Kasumi-1 (cell line): ENCODE results near the gene NCF4.
A peak's percentile ranks its signal among the peaks of the same experiment; 100 is the strongest.

ENCODE experiments used
- DNase-seq, 2 experiments: peaks; one replicate each; lab custom pipeline; 2025; lab: John Stamatoyannopoulos, UW

NCF4 gene

DNA sequence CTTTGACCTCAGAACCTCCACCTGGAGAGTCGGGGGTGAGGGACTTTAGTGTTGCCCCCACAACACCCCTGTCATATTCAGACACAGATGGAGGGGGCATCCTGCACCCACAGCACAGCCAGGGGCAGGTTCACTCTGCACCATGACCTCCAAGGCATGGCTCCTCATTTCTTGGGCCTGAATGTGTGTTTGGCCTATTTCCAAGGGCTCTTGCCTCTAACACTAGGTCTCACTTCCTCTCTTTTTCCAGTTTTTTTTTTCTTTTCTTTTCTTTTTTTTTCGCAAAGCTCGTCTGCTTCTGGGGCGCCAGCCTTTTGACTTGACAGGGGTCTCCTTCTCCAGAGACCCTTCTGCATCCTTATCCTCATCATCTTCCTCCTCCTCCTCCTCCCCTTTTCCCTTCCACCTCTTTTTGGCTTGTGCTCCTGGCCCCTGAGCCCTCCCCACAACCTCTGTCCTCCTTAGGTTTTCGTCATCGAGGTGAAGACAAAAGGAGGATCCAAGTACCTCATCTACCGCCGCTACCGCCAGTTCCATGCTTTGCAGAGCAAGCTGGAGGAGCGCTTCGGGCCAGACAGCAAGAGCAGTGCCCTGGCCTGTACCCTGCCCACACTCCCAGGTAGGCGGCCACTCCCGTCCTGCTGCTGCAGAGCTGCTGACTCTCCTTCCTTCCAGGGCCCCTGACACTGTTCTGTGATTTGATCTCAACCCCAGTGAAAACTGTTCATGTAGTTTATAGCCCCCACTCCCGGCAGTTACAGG lies 3.8 kb downstream of the NCF4 start:
- no peak for DNase-seq

- DNase-seq, result peak in 1 of 2 experiments; percentile 6
Observed at GRCh38 chr22:36865346-36865745, 4.5 kb downstream of the NCF4 start.

- no peak for DNase-seq
Observed at GRCh38 chr22:36867695-36868094, 6.9 kb downstream of the NCF4 start.

DNA sequence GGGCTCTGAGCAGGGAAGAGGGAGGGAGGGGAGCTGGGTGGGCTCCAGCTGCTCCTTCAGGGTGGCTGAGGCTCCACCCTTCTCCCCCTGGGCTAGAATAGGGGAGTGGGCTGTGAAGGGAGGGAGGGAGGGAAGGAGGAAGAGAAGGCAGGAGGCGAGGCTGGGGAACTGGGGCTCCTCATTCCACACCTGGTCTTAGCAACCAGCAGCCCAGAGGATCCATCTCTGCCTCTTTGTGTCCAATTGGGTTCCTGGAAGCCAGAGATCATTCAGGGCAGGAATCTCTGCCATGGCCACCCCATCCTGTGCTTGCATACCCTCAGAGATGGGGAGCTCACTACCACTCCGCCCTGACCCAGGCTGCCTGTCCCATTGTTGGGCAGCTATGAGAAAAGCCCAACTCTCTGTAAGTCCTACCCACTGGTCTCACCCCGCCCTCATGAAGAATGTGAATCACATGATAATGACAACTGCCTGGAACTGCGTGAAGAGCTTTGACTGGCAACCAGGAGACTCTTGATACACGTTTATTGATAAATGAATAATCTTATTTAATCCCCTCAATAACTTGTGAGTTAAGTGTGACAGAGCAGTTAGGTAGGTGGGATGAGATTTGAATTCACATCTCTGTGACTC lies 7.9 kb downstream of the NCF4 start:
- DNase-seq, result no peak

DNA sequence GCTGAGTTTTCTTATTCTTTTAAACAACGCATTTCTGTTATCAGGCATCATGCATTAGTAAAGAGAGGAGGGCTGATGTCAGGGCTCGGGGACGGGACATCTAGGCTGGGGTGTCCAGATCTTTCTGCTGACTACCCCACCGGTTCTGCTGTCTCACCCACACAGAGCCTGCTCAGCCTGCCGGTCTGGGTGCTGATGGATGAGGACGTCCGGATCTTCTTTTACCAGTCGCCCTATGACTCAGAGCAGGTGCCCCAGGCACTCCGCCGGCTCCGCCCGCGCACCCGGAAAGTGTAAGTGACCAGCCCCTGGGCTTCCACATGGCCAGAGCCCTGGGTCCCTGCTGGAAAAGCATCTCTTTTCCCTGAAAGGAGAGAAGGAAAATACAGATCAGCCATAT lies 9.4 kb downstream of the NCF4 start:
- no peak for DNase-seq

GRCh38 chr22:36871669-36872081 lies 10.9 kb downstream of the NCF4 start:
- no peak for DNase-seq

GRCh38 chr22:36872084-36872483 lies 11.3 kb downstream of the NCF4 start:
- DNase-seq, result no peak

DNA sequence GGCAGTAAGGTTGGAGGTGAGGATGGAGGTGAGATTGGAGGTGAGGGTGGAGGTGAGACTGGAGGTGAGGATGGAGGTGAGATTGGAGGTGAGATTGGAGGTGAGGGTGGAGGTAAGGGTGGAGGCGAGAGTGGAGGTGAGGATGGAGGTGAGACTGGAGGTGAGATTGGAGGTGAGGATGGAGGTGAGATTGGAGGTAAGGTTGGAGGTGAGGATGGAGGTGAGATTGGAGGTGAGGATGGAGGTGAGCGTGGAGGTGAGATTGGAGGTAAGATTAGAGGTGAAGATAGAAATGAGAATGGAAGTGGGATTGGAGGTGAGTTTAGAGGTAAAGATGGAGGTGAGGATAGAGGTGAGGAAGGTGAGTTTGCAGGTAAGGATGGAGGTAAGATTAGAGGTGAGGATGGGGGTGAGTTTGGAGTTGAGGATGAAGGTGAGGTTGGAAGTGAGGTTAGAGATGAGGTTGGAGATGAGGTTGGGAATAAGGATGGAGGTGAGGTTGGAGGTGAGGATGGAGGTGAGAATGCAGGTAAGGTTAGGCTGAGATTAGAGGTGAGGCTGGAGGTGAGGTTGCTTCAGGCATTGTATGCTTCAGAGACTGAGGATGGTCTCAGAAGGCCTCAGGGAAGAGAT lies 12.2 kb downstream of the NCF4 start:
- DNase-seq, result no peak

- peak; percentile 71 to 77 for DNase-seq
Observed at GRCh38 chr22:36873614-36874308, 13.0 kb downstream of the NCF4 start.

GRCh38 chr22:36874309-36874696 lies 13.5 kb downstream of the NCF4 start:
- DNase-seq, result no peak

GRCh38 chr22:36874736-36875135 lies 13.9 kb downstream of the NCF4 start:
- no peak for DNase-seq

GRCh38 chr22:36875741-36876140 lies 14.9 kb downstream of the NCF4 start:
- no peak for DNase-seq

DNA sequence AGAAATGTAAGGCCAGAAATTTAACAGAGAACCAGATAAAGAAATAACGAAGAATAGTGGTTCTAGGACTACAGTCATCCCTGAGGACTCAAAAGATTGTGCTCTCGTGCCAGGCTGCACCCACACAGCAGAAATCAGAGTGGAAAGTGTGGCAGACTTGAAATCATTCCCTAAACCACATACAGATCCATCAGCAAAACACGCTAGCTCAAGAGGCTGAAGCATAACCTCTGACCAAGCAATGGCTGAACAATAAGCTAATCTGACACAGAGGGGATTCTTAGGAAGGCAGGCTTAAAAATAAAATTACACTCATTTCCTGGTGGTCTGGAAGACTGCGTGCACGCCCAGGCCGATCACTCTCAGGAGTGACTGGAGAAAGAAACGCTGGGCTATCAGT lies 19.0 kb downstream of the NCF4 start:
- no peak for DNase-seq

- peak; percentile 34 to 58 for DNase-seq
Observed at GRCh38 chr22:36881504-36882245, 20.9 kb downstream of the NCF4 start.

DNA sequence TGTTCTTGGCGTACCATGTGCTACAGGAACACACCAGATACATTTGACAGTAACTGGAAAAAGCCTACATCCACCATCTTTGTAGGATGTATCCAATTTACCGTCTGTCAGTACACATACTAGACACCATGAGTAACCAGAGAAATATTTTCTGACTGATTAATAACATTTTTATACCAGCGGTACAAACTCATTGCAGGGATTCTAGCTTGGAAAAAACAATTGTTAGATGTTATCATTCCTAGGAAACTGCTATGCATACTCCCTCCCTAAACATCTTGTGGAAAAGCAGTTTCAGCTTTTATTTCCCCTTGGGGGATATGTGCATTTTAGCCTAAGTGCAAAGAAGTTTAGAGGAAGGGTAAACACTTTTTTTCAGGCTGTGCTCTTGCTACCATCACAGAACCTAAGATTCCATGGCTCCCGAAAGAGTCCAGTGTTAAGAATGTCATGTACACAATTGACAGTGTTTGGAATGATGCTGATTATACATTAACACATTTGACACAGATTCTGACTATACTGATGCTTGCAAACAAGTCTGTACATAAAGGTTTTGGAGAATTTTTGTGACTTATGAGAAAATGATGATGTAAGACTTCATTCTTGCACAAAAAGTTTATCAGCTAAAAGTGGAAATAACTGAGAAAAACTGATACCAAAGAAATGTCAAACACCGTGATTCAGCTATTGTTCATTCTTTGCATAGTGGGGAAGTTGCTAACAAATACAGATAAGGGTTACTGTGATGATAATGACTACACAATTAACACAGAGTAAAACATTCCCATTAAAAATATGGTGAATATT lies 23.7 kb downstream of the NCF4 start:
- DNase-seq, result no peak

- no peak for DNase-seq
Observed at GRCh38 chr22:36885474-36885873, 24.7 kb downstream of the NCF4 start.

GRCh38 chr22:36886016-36886415 lies 25.2 kb downstream of the NCF4 start:
- no peak for DNase-seq

GRCh38 chr22:36887162-36887561 lies 26.4 kb downstream of the NCF4 start:
- DNase-seq, result no peak

- DNase-seq, result no peak
Observed at GRCh38 chr22:36891646-36892045, 30.8 kb downstream of the NCF4 start.

- no peak for DNase-seq
Observed at GRCh38 chr22:36892292-36892691, 31.5 kb downstream of the NCF4 start.

- no peak for DNase-seq
Observed at GRCh38 chr22:36893262-36893661, 32.5 kb downstream of the NCF4 start.
